Chondrocyte (in vitro differentiated cells): ENCODE results near the gene PLCB2. TPM values are rescaled to one million over a fixed set of nuclear protein-coding genes. Genes with fewer than 3 reads are reported as not detected.
A peak's percentile ranks its signal among the peaks of the same experiment; 100 is the strongest.

Experiments
- DNase-seq: peaks from one replicate; pipeline ENCODE4 v3.0.0; 2021; ENCODE audit warnings: mixed read lengths, low spot score
- H3K27ac Mint-ChIP-seq: one replicate; pipeline ENCODE4 v1.8.0; 2021; ENCODE audit warnings: mild to moderate bottlenecking, moderate library complexity, mixed read lengths; ENCODE audit not compliant: unreplicated experiment
- H3K27me3 Mint-ChIP-seq: 2 replicates; pipeline ENCODE4 v1.8.0; 2021; ENCODE audit warnings: low read depth, mixed read lengths
- H3K36me3 Mint-ChIP-seq: 2 replicates; pipeline ENCODE4 v1.8.0; 2021; ENCODE audit warnings: low read depth, mixed read lengths
- H3K4me1 Mint-ChIP-seq: 2 replicates; pipeline ENCODE4 v1.8.0; 2021; ENCODE audit warnings: low read depth, mild to moderate bottlenecking, mixed read lengths
- H3K4me3 Mint-ChIP-seq: one replicate; pipeline ENCODE4 v1.8.0; 2021; ENCODE audit warnings: mild to moderate bottlenecking, moderate library complexity, mixed read lengths; ENCODE audit not compliant: unreplicated experiment
- H3K9me3 Mint-ChIP-seq: 2 replicates; pipeline ENCODE4 v1.8.0; 2021; ENCODE audit warnings: low read depth, mixed read lengths
- total RNA-seq: library from RNA; stranded (reverse); gene quantifications from 3 replicates; pipeline ENCODE4 v1.2.1, GENCODE V29; 2021
- TF ChIP-seq, protein P1 (sequence below): fragments of 200-600 bp; sonication (generic); IDR thresholded peaks from 2 replicates; pipeline ENCODE4 v1.5.0; 2021; ENCODE audit warnings: antibody characterized with exemption, mild to moderate bottlenecking, moderate library complexity

The PLCB2 gene
- total RNA-seq, 1 donor from 2014 or later: 2.8 TPM

GRCh38 chr15:40332113-40332781 lies 24.5 kb upstream of the PLCB2 start:
- Mint-ChIP-seq H3K4me1 (peaks cover 95% of the 10 kb centered on the region), H3K27ac (peak overlapping the region; percentile 87), H3K4me3 (no peak overlapping the region), H3K27me3 (no peaks in the 10 kb centered on the region), H3K9me3 (no peaks in the 10 kb centered on the region), H3K36me3 (peaks cover 4% of the 10 kb centered on the region)
- DNase-seq: no peak
- TF ChIP-seq, protein P1, sequence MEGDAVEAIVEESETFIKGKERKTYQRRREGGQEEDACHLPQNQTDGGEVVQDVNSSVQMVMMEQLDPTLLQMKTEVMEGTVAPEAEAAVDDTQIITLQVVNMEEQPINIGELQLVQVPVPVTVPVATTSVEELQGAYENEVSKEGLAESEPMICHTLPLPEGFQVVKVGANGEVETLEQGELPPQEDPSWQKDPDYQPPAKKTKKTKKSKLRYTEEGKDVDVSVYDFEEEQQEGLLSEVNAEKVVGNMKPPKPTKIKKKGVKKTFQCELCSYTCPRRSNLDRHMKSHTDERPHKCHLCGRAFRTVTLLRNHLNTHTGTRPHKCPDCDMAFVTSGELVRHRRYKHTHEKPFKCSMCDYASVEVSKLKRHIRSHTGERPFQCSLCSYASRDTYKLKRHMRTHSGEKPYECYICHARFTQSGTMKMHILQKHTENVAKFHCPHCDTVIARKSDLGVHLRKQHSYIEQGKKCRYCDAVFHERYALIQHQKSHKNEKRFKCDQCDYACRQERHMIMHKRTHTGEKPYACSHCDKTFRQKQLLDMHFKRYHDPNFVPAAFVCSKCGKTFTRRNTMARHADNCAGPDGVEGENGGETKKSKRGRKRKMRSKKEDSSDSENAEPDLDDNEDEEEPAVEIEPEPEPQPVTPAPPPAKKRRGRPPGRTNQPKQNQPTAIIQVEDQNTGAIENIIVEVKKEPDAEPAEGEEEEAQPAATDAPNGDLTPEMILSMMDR: no peak

DNA sequence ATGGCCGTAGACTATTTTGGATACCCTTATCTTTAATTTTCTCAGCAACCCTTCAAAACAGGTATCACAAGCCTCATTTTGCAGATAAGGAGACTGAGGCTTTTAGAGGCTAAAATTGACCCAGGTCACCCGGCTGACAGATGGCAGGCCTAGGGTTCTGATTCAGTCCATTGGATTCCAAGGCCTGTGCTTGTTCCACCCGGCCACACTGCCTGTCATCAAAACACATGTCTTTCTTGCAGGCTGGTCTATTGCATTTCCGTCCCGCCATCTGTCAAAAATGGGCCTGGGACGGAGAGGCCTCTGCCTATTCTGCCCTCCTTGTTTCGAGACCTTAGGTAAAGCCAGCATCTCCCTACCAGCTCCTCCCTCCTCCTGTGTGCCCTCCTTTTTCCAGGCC lies 23.9 kb upstream of the PLCB2 start:
- TF ChIP-seq, protein P1: no peak
- Mint-ChIP-seq H3K36me3 (peaks cover 3% of the 10 kb centered on the region), H3K27ac (peak overlapping the region; percentile 49), H3K4me1 (peaks cover 95% of the 10 kb centered on the region), H3K4me3 (no peak overlapping the region), H3K9me3 (no peaks in the 10 kb centered on the region), H3K27me3 (no peaks in the 10 kb centered on the region)
- no peak for DNase-seq

DNA sequence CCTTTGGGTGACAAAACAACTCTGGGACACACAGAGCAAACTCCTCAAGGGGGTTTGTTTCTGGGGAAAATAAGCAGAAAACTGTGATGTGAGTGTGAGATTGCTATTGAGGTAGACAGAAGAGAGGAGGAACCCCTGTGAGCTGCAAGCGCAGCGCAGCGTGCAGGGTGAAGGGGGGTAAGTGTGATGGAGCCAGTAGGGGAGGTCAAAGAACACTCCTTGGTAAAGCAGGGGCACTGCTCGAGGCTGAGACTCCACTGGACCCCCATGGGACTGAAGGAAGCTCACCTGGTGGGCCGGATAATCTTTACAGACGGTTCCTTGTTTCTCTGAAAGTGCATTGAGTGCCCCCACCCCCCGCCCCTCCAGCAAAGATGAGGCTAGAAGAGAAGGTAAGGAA lies 23.3 kb upstream of the PLCB2 start:
- Mint-ChIP-seq H3K4me1 (peaks cover 95% of the 10 kb centered on the region), H3K9me3 (no peaks in the 10 kb centered on the region), H3K27me3 (no peaks in the 10 kb centered on the region), H3K4me3 (no peak overlapping the region), H3K27ac (peak overlapping the region; percentile 91), H3K36me3 (peaks cover 5% of the 10 kb centered on the region)
- no peak for DNase-seq
- TF ChIP-seq, protein P1: no peak

DNA sequence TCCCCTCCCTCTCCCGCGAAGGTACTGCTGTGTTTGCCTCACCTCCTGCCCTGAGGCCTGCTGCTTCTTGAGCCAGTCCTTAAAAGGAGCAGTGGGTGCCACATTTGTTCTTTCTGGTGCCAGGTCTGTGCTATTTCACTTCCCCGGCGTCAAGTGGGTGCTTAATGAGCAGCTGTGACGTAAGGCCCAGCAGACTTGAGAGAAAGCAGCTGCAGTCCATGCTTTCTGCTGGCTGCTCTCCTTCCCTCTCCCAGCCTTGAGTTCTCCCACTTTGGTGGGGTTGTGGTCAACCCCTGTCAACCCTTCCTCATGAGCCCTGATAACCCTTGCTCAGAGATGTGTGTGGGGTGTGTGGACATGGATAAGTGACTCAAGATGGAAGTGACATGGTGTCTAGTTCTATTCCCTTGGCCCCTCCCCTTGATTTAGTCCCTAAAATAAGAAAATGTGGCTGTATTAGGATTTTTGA lies 22.7 kb upstream of the PLCB2 start:
- TF ChIP-seq, protein P1: no peak
- peaks cover 7% of the 10 kb centered on the region for H3K36me3 Mint-ChIP-seq
- DNase-seq: no peak
- H3K27ac Mint-ChIP-seq: peak overlapping the region; percentile 91
- no peaks in the 10 kb centered on the region for H3K27me3 Mint-ChIP-seq
- H3K9me3 Mint-ChIP-seq: no peaks in the 10 kb centered on the region
- peaks cover 95% of the 10 kb centered on the region for H3K4me1 Mint-ChIP-seq
- H3K4me3 Mint-ChIP-seq: no peak overlapping the region

GRCh38 chr15:40329804-40330203 lies 22.1 kb upstream of the PLCB2 start:
- no peak overlapping the region for H3K4me3 Mint-ChIP-seq
- H3K9me3 Mint-ChIP-seq: no peaks in the 10 kb centered on the region
- peaks cover 95% of the 10 kb centered on the region for H3K4me1 Mint-ChIP-seq
- H3K27me3 Mint-ChIP-seq: no peaks in the 10 kb centered on the region
- TF ChIP-seq, protein P1: no peak
- no peak for DNase-seq
- H3K27ac Mint-ChIP-seq: peak overlapping the region; percentile 91
- H3K36me3 Mint-ChIP-seq: peaks cover 10% of the 10 kb centered on the region
